GM19468 (cell line): Measurements from ENCODE around the gene MBNL1.

Source experiments
- ATAC-seq: cut with Tn5 transposase; IDR thresholded peaks from one replicate; pipeline ENCODE4 v1.9.1; 2021; ENCODE audit warnings: mild to moderate bottlenecking, moderate library complexity, moderate number of reproducible peaks; ENCODE audit not compliant: unreplicated experiment; ENCODE audit errors: extremely low read depth

MBNL1 gene

GRCh38 chr3:152270937-152271336 is 2.2 kb downstream of the MBNL1 start:
- ATAC-seq = no peak

GRCh38 chr3:152271501-152272236 is 2.9 kb downstream of the MBNL1 start:
- ATAC-seq = no peak

- no peak for ATAC-seq
These were observed 4.1 kb downstream of the MBNL1 start for GRCh38 chr3:152272771-152273242.

GRCh38 chr3:152276681-152277080 is 8.0 kb downstream of the MBNL1 start:
- ATAC-seq = no peak

GRCh38 chr3:152277198-152277597 is 8.5 kb downstream of the MBNL1 start:
- no peak for ATAC-seq

GRCh38 chr3:152278756-152279427 is 10.2 kb downstream of the MBNL1 start:
- no peak for ATAC-seq

- ATAC-seq = no peak
These were observed 10.8 kb downstream of the MBNL1 start for GRCh38 chr3:152279479-152279878.

- ATAC-seq = no peak
These were observed 11.8 kb downstream of the MBNL1 start for GRCh38 chr3:152280539-152280938.

GRCh38 chr3:152281133-152281713 is 12.5 kb downstream of the MBNL1 start:
- peak; percentile 87 for ATAC-seq

- ATAC-seq = no peak
These were observed 14.1 kb downstream of the MBNL1 start for GRCh38 chr3:152282813-152283212.

- ATAC-seq = no peak
These were observed 15.0 kb downstream of the MBNL1 start for GRCh38 chr3:152283492-152284381.

- ATAC-seq = no peak
These were observed 16.2 kb downstream of the MBNL1 start for GRCh38 chr3:152284906-152285305.

GRCh38 chr3:152285509-152285908 is 16.8 kb downstream of the MBNL1 start:
- ATAC-seq = no peak

GRCh38 chr3:152287898-152288576 is 19.3 kb downstream of the MBNL1 start:
- no peak for ATAC-seq

GRCh38 chr3:152288681-152289080 is 20.0 kb downstream of the MBNL1 start:
- ATAC-seq = no peak

- ATAC-seq = no peak
These were observed 21.0 kb downstream of the MBNL1 start for GRCh38 chr3:152289708-152290107.

- ATAC-seq = no peak
These were observed 21.6 kb downstream of the MBNL1 start for GRCh38 chr3:152290374-152290773.

- ATAC-seq = no peak
These were observed 22.5 kb downstream of the MBNL1 start for GRCh38 chr3:152291238-152291637.

GRCh38 chr3:152291649-152292066 is 22.9 kb downstream of the MBNL1 start:
- no peak for ATAC-seq

- ATAC-seq = no peak
These were observed 23.6 kb downstream of the MBNL1 start for GRCh38 chr3:152292366-152292765.
